ENCODE data around the gene RBBP6.

- no peak for TF ChIP-seq CTCF (IDR thresholded peaks at IDR 0.05)
- TF ChIP-seq POLR2A (IDR thresholded peaks at IDR 0.05), result no peak
- TF ChIP-seq POLR2AphosphoS5 (IDR thresholded peaks at IDR 0.05), result no peak
- no peak for TF ChIP-seq EP300 (IDR thresholded peaks at IDR 0.05)
Measured at GRCh38 chr16:24522751-24523150, 16.6 kb upstream of the RBBP6 start.
